Breast epithelium (tissue), 3 donors: ENCODE measurements around the gene TOB1.

Experiments
- CTCF ChIP-seq, 3 donors: fragments of 450-650 bp; IDR thresholded peaks; one replicate each; pipeline ENCODE4 v1.5.1; 2016 to 2017; ENCODE audit warnings: antibody characterized with exemption in 3 of 3, mild to moderate bottlenecking in 3 of 3, moderate library complexity in 3 of 3
- POLR2AphosphoS5 ChIP-seq, 3 donors: sonication (generic); formaldehyde crosslinking; IDR thresholded peaks; one replicate each; pipeline ENCODE4 v1.6.1; 2017; ENCODE audit warnings: antibody characterized with exemption in 3 of 3

- TF ChIP-seq CTCF (IDR thresholded peaks at IDR 0.05) (no peak), POLR2AphosphoS5 (IDR thresholded peaks at IDR 0.05) (no peak)
Measured at GRCh38 chr17:50899559-50900319, 33.6 kb upstream of the TOB1 start.
